Fibroblast of the conjunctiva (primary cell): ENCODE data around the gene MAST3.

Experiments used
- DNase-seq: peaks from one replicate; pipeline ENCODE4 v3.0.0-alpha.2; 2010; ENCODE audit warnings: low read depth

The MAST3 gene

GRCh38 chr19:18160493-18160970, 63.0 kb downstream of the MAST3 start:
- no peak for DNase-seq

- DNase-seq: no peak
Observed at GRCh38 chr19:18160971-18161635, 63.5 kb downstream of the MAST3 start.

- no peak for DNase-seq
Observed at GRCh38 chr19:18161636-18162002, 64.0 kb downstream of the MAST3 start.

- no peak for DNase-seq
Observed at GRCh38 chr19:18164072-18164471, 66.5 kb downstream of the MAST3 start.

- no peak for DNase-seq
Observed at GRCh38 chr19:18165794-18166544, 68.4 kb downstream of the MAST3 start.

GRCh38 chr19:18167011-18167410, 69.4 kb downstream of the MAST3 start:
- DNase-seq: no peak

GRCh38 chr19:18167975-18168645, 70.5 kb downstream of the MAST3 start:
- no peak for DNase-seq

GRCh38 chr19:18168673-18169381, 71.2 kb downstream of the MAST3 start:
- no peak for DNase-seq

GRCh38 chr19:18170714-18171255, 73.2 kb downstream of the MAST3 start:
- DNase-seq: no peak

- DNase-seq: no peak
Observed at GRCh38 chr19:18171605-18172327, 74.2 kb downstream of the MAST3 start.

- DNase-seq: no peak
Observed at GRCh38 chr19:18172331-18173053, 74.9 kb downstream of the MAST3 start.

- DNase-seq: no peak
Observed at GRCh38 chr19:18173054-18173571, 75.5 kb downstream of the MAST3 start.

- DNase-seq: no peak
Observed at GRCh38 chr19:18173572-18174288, 76.2 kb downstream of the MAST3 start, which contains the start of gene IFI30. Gene IFI30 (plus strand): TSS chr19:18173813. CDS start chr19:18173842, 29 bp downstream.

- DNase-seq: no peak
Observed at GRCh38 chr19:18174983-18175382, 77.4 kb downstream of the MAST3 start.

GRCh38 chr19:18176367-18177310, 79.1 kb downstream of the MAST3 start:
- DNase-seq: no peak

- DNase-seq: no peak
Observed at GRCh38 chr19:18179957-18180356, 82.4 kb downstream of the MAST3 start.

GRCh38 chr19:18183529-18183928, 86.0 kb downstream of the MAST3 start:
- DNase-seq: no peak

GRCh38 chr19:18185538-18185937, 88.0 kb downstream of the MAST3 start:
- DNase-seq: no peak

GRCh38 chr19:18190278-18190677, 92.7 kb downstream of the MAST3 start:
- no peak for DNase-seq
